WTC11 (cell line): ENCODE measurements around the gene TSHZ1.

ENCODE experiments used
- CREB1 ChIP-seq: sonication (generic); formaldehyde crosslinking; IDR thresholded peaks from 2 replicates; pipeline ENCODE4 v1.8.0; 2023; ENCODE audit warnings: mild to moderate bottlenecking, missing genetic modification reagents
- CREM ChIP-seq: sonication (generic); formaldehyde crosslinking; IDR thresholded peaks from 2 replicates; pipeline ENCODE4 v1.8.1; 2022; ENCODE audit warnings: mild to moderate bottlenecking, missing genetic modification reagents, moderate library complexity
- E2F4 ChIP-seq: sonication (generic); formaldehyde crosslinking; IDR thresholded peaks from 2 replicates; pipeline ENCODE4 v1.8.1; 2022; ENCODE audit warnings: low read depth, mild to moderate bottlenecking, moderate library complexity, missing genetic modification reagents, borderline replicate concordance
- MXD4 ChIP-seq: fragments of 250-450 bp; sonication (Bioruptor Pico); IDR thresholded peaks from 2 replicates; pipeline ENCODE4 v1.8.0; 2021; ENCODE audit warnings: mild to moderate bottlenecking, moderate library complexity, borderline replicate concordance
- PRRX2 ChIP-seq: fragments of 250-450 bp; sonication (Bioruptor Pico); IDR thresholded peaks from 2 replicates; pipeline ENCODE4 v1.8.0; 2021; ENCODE audit warnings: mild to moderate bottlenecking
- TCF7 ChIP-seq: sonication (generic); formaldehyde crosslinking; IDR thresholded peaks from 2 replicates; pipeline ENCODE4 v1.8.0; 2022; ENCODE audit warnings: mild to moderate bottlenecking, low read depth, missing genetic modification reagents, moderate library complexity
- TP53 ChIP-seq: sonication (generic); formaldehyde crosslinking; IDR thresholded peaks from 2 replicates; pipeline ENCODE4 v1.8.1; 2023; ENCODE audit warnings: mild to moderate bottlenecking, missing genetic modification reagents
- ZNF281 ChIP-seq: sonication (generic); formaldehyde crosslinking; IDR thresholded peaks from 2 replicates; pipeline ENCODE4 v1.8.0; 2023; ENCODE audit warnings: mild to moderate bottlenecking, missing genetic modification reagents
- TF ChIP-seq, protein P1 (sequence below): sonication (generic); formaldehyde crosslinking; IDR thresholded peaks from 2 replicates; pipeline ENCODE4 v1.8.0; 2022; ENCODE audit warnings: mild to moderate bottlenecking, missing genetic modification reagents
- TF ChIP-seq, protein P2 (sequence below): fragments of 200-600 bp; IDR thresholded peaks from 2 replicates; pipeline ENCODE4 v1.8.0; 2022; ENCODE audit warnings: antibody characterized with exemption
- TF ChIP-seq, protein P3 (sequence below): sonication (generic); formaldehyde crosslinking; conservative IDR thresholded peaks from 2 replicates; pipeline ENCODE4 v1.8.1; 2022; ENCODE audit warnings: mild to moderate bottlenecking, missing genetic modification reagents
- TF ChIP-seq, protein P4 (sequence below): sonication (generic); formaldehyde crosslinking; IDR thresholded peaks from 2 replicates; pipeline ENCODE4 v1.8.1; 2022; ENCODE audit warnings: low read depth, missing genetic modification reagents, borderline replicate concordance

- TF ChIP-seq, protein P1, sequence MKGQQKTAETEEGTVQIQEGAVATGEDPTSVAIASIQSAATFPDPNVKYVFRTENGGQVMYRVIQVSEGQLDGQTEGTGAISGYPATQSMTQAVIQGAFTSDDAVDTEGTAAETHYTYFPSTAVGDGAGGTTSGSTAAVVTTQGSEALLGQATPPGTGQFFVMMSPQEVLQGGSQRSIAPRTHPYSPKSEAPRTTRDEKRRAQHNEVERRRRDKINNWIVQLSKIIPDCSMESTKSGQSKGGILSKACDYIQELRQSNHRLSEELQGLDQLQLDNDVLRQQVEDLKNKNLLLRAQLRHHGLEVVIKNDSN (CRISPR knock-in tag) = no peak
- TF ChIP-seq, protein P2, sequence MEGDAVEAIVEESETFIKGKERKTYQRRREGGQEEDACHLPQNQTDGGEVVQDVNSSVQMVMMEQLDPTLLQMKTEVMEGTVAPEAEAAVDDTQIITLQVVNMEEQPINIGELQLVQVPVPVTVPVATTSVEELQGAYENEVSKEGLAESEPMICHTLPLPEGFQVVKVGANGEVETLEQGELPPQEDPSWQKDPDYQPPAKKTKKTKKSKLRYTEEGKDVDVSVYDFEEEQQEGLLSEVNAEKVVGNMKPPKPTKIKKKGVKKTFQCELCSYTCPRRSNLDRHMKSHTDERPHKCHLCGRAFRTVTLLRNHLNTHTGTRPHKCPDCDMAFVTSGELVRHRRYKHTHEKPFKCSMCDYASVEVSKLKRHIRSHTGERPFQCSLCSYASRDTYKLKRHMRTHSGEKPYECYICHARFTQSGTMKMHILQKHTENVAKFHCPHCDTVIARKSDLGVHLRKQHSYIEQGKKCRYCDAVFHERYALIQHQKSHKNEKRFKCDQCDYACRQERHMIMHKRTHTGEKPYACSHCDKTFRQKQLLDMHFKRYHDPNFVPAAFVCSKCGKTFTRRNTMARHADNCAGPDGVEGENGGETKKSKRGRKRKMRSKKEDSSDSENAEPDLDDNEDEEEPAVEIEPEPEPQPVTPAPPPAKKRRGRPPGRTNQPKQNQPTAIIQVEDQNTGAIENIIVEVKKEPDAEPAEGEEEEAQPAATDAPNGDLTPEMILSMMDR = no peak
- no peak for TF ChIP-seq CREM
- TF ChIP-seq MXD4 (CRISPR knock-in tag) = no peak
- TF ChIP-seq CREB1 (CRISPR knock-in tag) = no peak
- no peak for TF ChIP-seq PRRX2 (CRISPR knock-in tag)
- TF ChIP-seq TP53 (CRISPR knock-in tag) = no peak
- no peak for TF ChIP-seq TCF7 (CRISPR knock-in tag)
- no peak for TF ChIP-seq E2F4 (CRISPR knock-in tag)
- no peak for TF ChIP-seq ZNF281 (CRISPR knock-in tag)
- TF ChIP-seq, protein P3, sequence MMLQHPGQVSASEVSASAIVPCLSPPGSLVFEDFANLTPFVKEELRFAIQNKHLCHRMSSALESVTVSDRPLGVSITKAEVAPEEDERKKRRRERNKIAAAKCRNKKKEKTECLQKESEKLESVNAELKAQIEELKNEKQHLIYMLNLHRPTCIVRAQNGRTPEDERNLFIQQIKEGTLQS (CRISPR knock-in tag) = no peak
- TF ChIP-seq, protein P4, sequence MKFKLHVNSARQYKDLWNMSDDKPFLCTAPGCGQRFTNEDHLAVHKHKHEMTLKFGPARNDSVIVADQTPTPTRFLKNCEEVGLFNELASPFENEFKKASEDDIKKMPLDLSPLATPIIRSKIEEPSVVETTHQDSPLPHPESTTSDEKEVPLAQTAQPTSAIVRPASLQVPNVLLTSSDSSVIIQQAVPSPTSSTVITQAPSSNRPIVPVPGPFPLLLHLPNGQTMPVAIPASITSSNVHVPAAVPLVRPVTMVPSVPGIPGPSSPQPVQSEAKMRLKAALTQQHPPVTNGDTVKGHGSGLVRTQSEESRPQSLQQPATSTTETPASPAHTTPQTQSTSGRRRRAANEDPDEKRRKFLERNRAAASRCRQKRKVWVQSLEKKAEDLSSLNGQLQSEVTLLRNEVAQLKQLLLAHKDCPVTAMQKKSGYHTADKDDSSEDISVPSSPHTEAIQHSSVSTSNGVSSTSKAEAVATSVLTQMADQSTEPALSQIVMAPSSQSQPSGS (CRISPR knock-in tag) = no peak
These were observed 44.5 kb downstream of the TSHZ1 start for GRCh38 chr18:75255094-75255493.
